ENCODE results near the gene CYLD. TPM values are rescaled to one million over a fixed set of nuclear protein-coding genes. Genes with fewer than 3 reads are reported as not detected.

Gene CYLD
- total RNA-seq, 2 donors from 2014 or later, result 20.0 to 21.2 TPM

DNA sequence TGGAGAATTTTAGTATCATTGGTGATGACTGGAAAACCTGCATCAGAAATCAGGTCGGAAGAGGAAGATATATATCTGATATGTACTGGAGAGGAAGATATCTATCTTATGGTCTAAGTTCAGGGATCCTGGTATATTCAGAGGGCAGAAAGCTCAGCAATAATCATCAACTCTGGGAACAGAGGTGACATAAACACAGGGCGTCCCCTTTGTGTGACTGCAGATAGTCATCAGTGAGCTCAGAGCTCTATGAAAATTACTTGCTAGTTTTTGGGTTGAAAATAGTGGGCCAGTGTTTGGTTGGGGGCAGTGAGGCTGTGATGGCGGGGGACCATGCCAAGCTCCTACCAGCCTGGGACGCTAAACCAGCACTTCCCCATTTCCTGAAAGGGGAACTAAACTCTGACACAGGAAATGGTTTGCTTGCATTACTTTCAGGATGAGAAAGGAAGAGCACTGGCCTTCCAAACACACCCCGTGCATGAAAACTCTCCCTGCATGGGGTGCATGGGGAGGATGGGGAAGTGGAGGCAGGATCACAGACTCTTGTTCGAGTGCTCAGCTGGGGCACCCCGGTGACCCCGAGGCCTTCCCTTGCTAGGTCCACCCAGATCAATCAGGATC is 32.7 kb upstream of the CYLD start:
- H3K27me3 ChIP-seq, result no peaks in the 10 kb centered on the region
- peaks cover 0 to 11% of the 10 kb centered on the region in 2 donors for H3K9me3 ChIP-seq
- H3K27ac ChIP-seq, result no peak overlapping the region
- H3K4me1 ChIP-seq, result no peaks in the 10 kb centered on the region
- no peak overlapping the region for H3K4me3 ChIP-seq
- TF ChIP-seq CTCF (IDR thresholded peaks at IDR 0.05), result no peak
- H3K36me3 ChIP-seq, result no peaks in the 10 kb centered on the region
- DNase-seq (ENCODE audit: low spot score), result no peak

GRCh38 chr16:50709980-50710379 is 31.9 kb upstream of the CYLD start:
- no peak for DNase-seq (ENCODE audit: low spot score)
- Histone ChIP-seq H3K4me3 (no peak overlapping the region), H3K4me1 (no peaks in the 10 kb centered on the region), H3K36me3 (no peaks in the 10 kb centered on the region), H3K27me3 (no peaks in the 10 kb centered on the region), H3K27ac (no peak overlapping the region), H3K9me3 (peaks cover 0 to 3% of the 10 kb centered on the region in 2 donors)
- no peak for TF ChIP-seq CTCF (IDR thresholded peaks at IDR 0.05)

DNA sequence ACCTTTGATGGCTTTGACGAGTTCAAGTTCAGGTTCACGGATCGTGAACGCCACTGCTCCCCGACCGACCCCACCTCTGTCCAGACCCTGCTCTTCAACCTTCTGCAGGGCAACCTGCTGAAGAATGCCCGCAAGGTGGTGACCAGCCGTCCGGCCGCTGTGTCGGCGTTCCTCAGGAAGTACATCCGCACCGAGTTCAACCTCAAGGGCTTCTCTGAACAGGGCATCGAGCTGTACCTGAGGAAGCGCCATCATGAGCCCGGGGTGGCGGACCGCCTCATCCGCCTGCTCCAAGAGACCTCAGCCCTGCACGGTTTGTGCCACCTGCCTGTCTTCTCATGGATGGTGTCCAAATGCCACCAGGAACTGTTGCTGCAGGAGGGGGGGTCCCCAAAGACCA is 30.8 kb upstream of the CYLD start:
- no peak overlapping the region for H3K27ac ChIP-seq
- H3K4me1 ChIP-seq, result no peaks in the 10 kb centered on the region
- no peaks in the 10 kb centered on the region for H3K36me3 ChIP-seq
- no peak for TF ChIP-seq CTCF (IDR thresholded peaks at IDR 0.05)
- no peak for DNase-seq (ENCODE audit: low spot score)
- no peaks in the 10 kb centered on the region for H3K9me3 ChIP-seq
- H3K4me3 ChIP-seq, result no peak overlapping the region
- H3K27me3 ChIP-seq, result no peaks in the 10 kb centered on the region

- H3K27ac ChIP-seq, result no peak overlapping the region
- no peaks in the 10 kb centered on the region for H3K36me3 ChIP-seq
- H3K9me3 ChIP-seq, result no peaks in the 10 kb centered on the region
- no peak for DNase-seq (ENCODE audit: low spot score)
- no peak overlapping the region for H3K4me3 ChIP-seq
- no peaks in the 10 kb centered on the region for H3K27me3 ChIP-seq
- no peak for TF ChIP-seq CTCF (IDR thresholded peaks at IDR 0.05)
- no peaks in the 10 kb centered on the region for H3K4me1 ChIP-seq
Measured at GRCh38 chr16:50711862-50712559, 29.9 kb upstream of the CYLD start.

DNA sequence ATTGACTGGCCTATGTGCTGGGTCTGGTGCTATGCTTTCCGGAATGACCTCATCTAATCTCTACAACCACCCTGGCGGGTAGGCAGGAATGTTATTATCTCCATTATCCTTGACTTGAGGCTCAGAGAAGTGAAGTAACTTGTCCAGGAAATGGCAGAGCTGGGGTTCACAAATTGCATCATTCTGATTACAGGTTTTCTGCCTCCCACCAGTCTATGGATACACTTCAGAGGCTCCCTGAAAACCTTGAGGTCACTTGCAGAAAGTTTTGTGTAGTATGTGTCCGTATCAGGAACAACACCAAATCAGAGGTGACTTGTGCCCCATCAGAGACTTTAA is 29.4 kb upstream of the CYLD start:
- Histone ChIP-seq H3K36me3 (no peaks in the 10 kb centered on the region), H3K9me3 (no peaks in the 10 kb centered on the region), H3K4me1 (no peaks in the 10 kb centered on the region), H3K4me3 (no peak overlapping the region), H3K27me3 (no peaks in the 10 kb centered on the region), H3K27ac (no peak overlapping the region)
- no peak for TF ChIP-seq CTCF (IDR thresholded peaks at IDR 0.05)
- DNase-seq (ENCODE audit: low spot score), result no peak

DNA sequence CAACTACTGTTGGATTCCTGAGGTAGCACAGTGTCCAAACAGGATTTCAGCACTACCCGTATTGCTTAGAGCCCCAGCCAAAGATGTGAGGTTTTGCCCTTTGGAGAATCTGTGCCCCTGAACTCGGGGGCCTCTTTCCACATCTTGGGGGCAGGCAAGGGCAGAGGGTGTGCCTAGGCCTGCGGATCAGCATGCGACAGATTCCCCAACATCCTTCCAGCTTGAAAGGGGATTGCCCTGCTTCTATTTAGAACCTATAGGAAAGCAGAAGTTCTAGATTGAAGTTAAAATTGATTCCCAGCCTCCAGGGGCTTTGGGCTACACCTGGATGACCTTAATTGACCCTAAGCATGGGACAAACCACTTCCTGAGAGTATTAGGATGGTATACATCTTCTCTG is 28.9 kb upstream of the CYLD start:
- Histone ChIP-seq H3K4me1 (no peaks in the 10 kb centered on the region), H3K9me3 (no peaks in the 10 kb centered on the region), H3K27ac (no peak overlapping the region), H3K27me3 (no peaks in the 10 kb centered on the region), H3K36me3 (no peaks in the 10 kb centered on the region), H3K4me3 (no peak overlapping the region)
- no peak for DNase-seq (ENCODE audit: low spot score)
- TF ChIP-seq CTCF (IDR thresholded peaks at IDR 0.05), result no peak

All from right atrium auricular region (tissue), 2 donors.